Neuron (in vitro differentiated cells): ENCODE data around the gene FYCO1.

Experiments
- H2AFZ ChIP-seq: one replicate; pipeline ENCODE4 v1.6.1; 2013; ENCODE audit warnings: low read depth, mild to moderate bottlenecking, inconsistent platforms, low read length, moderate library complexity
- H3K27me3 ChIP-seq: one replicate; pipeline ENCODE4 v1.6.1; 2013; ENCODE audit warnings: low read length; ENCODE audit not compliant: insufficient read depth
- H3K36me3 ChIP-seq: one replicate; pipeline ENCODE4 v1.6.1; 2013; ENCODE audit warnings: low read length; ENCODE audit not compliant: insufficient read depth
- H3K4me1 ChIP-seq: one replicate; pipeline ENCODE4 v1.6.1; 2013; ENCODE audit warnings: low read length; ENCODE audit not compliant: insufficient read depth
- H3K4me3 ChIP-seq: 2 replicates; pipeline ENCODE4 v1.5.1; 2013; ENCODE audit warnings: mild to moderate bottlenecking, low read length, moderate library complexity
- H3K9me3 ChIP-seq: one replicate; pipeline ENCODE4 v1.6.1; 2013; ENCODE audit warnings: low read length

FYCO1 gene

DNA sequence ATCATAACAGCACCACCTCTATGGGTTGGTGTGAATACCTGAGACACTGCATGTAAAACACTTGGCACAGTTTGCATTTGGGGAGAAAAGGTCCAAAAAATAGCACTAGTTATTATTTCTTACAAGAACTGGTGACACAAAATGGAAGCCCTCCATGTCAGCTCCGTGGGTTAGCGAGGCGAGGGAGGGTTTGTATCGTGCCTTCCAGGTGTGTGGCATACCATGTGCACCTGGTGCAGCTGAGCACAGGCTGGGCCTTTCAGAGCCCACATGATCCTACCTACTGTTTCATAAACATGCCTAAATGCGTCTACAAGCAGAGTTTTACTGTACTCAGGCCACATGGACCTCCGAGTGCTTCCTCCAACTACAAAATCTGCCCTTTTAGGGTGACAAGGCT lies 46.7 kb downstream of the FYCO1 start:
- no peaks in the 10 kb centered on the region for H3K27me3 ChIP-seq
- H2AFZ ChIP-seq = no peak overlapping the region
- H3K36me3 ChIP-seq = peaks cover 73% of the 10 kb centered on the region
- H3K9me3 ChIP-seq = no peaks in the 10 kb centered on the region
- no peak overlapping the region for H3K4me3 ChIP-seq
- no peaks in the 10 kb centered on the region for H3K4me1 ChIP-seq

DNA sequence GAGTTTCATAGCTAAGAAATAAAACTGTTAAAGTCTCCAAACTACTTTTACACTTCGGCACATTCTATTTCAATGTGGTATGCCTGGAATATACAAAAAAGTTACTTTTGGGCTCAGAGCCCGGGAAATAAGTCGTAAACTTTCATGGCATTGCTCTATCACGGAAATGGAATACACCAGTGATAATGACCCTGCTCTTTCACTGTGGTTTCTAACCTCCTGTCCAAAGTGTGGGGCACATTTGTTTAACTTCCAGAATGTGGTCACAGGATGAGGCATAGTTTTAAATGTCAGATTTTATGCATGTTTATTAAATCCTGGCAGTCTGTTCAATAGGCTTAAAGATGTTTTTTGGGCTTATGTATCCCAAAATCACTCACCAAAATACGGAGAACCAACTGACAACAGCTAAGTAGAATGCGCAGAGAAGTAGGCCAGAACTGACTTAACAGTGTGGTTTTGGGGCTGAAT lies 47.3 kb downstream of the FYCO1 start:
- H3K9me3 ChIP-seq = no peaks in the 10 kb centered on the region
- no peaks in the 10 kb centered on the region for H3K4me1 ChIP-seq
- H3K4me3 ChIP-seq = no peak overlapping the region
- H2AFZ ChIP-seq = no peak overlapping the region
- H3K36me3 ChIP-seq = peaks cover 67% of the 10 kb centered on the region
- no peaks in the 10 kb centered on the region for H3K27me3 ChIP-seq

DNA sequence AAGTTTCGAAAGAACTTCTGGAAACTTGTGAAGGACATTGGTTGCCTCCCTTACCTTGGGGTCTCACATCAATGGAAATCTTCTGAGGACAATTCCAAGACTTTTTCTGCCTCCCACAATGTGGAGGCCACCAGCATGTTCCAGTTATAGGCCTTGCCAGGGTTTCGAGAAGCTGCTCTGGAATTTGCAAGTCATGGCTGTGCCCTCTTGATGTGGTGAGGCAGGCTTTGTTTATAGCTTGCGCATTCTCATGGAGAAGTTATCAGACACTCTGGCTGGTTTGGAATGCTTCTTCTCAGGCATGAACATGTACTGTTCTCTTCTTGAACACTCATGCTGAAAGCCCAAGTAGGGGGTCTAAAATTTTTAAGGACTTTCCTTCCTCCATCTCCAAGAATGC lies 48.3 kb downstream of the FYCO1 start:
- Histone ChIP-seq H3K4me1 (no peaks in the 10 kb centered on the region), H3K36me3 (peaks cover 58% of the 10 kb centered on the region), H3K4me3 (no peak overlapping the region), H3K27me3 (no peaks in the 10 kb centered on the region), H3K9me3 (no peaks in the 10 kb centered on the region), H2AFZ (no peak overlapping the region)

DNA sequence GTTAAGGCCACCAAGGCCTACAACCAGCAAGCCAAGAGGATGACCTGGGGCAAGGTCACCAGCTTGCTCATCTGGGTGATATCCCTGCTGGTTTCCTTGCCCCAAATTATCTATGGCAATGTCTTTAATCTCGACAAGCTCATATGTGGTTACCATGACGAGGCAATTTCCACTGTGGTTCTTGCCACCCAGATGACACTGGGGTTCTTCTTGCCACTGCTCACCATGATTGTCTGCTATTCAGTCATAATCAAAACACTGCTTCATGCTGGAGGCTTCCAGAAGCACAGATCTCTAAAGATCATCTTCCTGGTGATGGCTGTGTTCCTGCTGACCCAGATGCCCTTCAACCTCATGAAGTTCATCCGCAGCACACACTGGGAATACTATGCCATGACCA lies 48.7 kb downstream of the FYCO1 start:
- Histone ChIP-seq H3K27me3 (no peaks in the 10 kb centered on the region), H2AFZ (no peak overlapping the region), H3K9me3 (no peaks in the 10 kb centered on the region), H3K4me1 (no peaks in the 10 kb centered on the region), H3K4me3 (no peak overlapping the region), H3K36me3 (peaks cover 53% of the 10 kb centered on the region)

DNA sequence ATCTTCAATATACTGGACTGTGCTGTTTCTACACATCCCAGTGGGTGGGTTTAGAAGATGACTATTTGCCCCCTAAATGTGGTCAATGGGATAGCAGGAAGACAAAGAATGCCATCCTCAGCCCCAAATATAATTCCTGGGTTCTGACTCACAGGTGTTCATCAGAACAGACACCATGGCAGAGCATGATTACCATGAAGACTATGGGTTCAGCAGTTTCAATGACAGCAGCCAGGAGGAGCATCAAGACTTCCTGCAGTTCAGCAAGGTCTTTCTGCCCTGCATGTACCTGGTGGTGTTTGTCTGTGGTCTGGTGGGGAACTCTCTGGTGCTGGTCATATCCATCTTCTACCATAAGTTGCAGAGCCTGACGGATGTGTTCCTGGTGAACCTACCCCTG lies 49.3 kb downstream of the FYCO1 start:
- Histone ChIP-seq H3K4me3 (no peak overlapping the region), H3K36me3 (peaks cover 49% of the 10 kb centered on the region), H3K27me3 (no peaks in the 10 kb centered on the region), H3K9me3 (no peaks in the 10 kb centered on the region), H2AFZ (no peak overlapping the region), H3K4me1 (no peaks in the 10 kb centered on the region)

DNA sequence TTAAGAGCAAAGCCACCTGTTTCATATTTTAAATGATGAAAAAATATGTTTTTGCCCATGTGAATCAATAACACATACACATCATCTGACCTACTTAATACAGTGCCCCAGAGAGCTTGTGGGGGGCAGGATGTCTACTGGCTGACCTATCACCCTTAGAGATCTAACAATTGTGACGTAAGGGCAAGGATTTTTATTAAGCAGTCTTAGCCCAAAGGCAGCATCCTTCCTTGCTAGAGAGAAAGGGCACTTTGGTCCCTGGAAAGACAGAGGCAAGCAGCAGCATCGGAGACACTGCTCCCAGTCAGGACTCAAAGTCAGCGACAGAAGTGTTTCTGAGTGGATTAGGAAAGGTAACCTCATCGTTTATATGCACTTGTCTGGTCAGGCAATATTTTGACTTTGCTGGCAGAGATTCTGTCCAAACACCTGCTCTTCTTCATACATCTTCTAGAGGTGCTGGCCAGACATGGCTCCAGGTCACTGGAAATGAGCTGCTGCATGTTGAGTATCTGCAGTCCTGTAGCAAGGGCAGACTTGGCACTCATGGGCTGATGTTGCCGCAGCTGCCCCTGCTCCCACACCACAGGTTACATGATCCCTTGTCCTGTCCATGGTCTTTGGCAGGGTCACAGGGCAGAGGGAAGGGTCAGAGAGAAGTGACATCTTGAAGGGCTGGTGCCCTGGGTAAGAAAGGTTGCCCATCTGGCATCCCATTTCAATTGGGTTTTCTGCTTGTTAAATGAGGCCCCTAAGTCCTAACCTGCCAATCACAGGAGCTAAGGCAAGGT lies 50.6 kb downstream of the FYCO1 start:
- H3K27me3 ChIP-seq = no peaks in the 10 kb centered on the region
- no peak overlapping the region for H2AFZ ChIP-seq
- H3K4me3 ChIP-seq = no peak overlapping the region
- no peaks in the 10 kb centered on the region for H3K9me3 ChIP-seq
- no peaks in the 10 kb centered on the region for H3K4me1 ChIP-seq
- peaks cover 37% of the 10 kb centered on the region for H3K36me3 ChIP-seq

DNA sequence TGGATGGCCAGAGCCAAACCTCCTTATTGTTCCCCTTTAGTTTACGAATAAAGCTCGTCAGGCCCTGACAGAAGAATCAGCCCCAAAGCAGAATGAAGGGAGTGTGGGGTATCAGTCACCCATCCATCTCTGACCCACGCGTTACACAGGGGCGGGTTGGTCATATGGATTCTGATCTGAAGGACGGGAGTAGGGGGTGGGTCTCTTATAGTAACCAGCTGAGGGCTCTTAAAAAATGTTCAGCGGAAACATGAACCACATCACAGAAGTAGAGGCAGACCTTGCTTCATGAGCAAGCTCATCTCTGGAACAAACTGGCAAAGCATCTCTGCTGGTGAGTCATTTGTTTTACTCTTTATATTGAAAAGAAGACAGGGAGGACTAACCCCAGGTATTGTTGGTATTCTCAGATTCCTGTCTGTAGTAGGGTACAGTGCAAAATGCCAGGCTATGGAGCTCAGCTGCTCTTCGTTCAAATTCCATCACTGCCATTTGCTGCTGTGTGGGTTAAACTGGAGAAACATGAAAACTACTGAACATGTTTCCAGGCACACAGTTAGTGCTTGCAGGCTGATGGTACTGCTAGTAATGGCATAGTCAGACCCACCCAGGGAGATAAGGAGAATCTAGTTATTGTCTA lies 52.3 kb downstream of the FYCO1 start, which contains the start of gene CXCR6:
CXCR6 (plus strand) TSS at position 258 of the 640 bp plus-strand sequence. CDS start 3,018 bp downstream, outside the sequence.
- Histone ChIP-seq H3K4me1 (no peaks in the 10 kb centered on the region), H3K4me3 (no peak within 1 kb of the TSS), H3K9me3 (no peaks in the 10 kb centered on the region), H3K36me3 (peaks cover 21% of the 10 kb centered on the region), H3K27me3 (no peaks in the 10 kb centered on the region), H2AFZ (no peak within 1 kb of the TSS)

DNA sequence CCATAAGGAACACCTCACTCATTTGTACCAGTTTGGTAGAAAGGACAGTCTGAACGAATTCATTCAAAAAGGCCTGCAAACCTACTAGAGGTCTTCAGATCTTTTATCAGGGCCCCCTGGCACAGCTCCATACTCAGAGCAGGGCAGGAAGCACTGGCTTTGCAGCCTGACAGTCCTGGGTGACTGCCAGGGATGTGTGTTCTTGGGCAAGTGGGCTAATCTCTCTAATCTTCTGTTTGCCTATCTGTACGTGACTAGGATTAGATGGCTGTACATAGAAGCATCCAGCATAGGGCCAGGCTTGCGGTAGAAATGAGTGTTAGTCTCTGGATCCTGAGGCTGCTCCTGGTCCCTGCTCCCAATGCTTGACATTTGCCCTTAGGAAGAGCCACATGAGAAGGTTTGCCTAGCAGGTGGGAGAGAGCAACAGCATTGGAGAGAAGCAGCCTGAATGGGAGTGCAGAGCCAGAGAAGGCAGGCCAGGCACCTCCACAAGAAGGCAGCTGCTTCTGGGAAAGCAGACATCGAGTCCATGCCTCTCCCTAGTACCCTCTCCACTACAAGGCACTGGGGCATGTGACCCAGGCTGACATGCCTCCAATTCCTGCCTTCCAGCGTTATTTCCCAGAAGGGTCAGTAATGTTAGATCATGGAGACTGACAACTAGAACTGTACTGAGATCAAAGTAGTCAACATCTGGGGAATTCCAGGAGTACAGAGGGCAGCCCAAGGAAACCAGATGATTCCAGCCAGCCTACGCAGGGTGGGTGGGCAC lies 53.4 kb downstream of the FYCO1 start:
- peaks cover 11% of the 10 kb centered on the region for H3K36me3 ChIP-seq
- no peak overlapping the region for H2AFZ ChIP-seq
- H3K27me3 ChIP-seq = no peaks in the 10 kb centered on the region
- H3K9me3 ChIP-seq = no peaks in the 10 kb centered on the region
- H3K4me1 ChIP-seq = no peaks in the 10 kb centered on the region
- H3K4me3 ChIP-seq = no peak overlapping the region

DNA sequence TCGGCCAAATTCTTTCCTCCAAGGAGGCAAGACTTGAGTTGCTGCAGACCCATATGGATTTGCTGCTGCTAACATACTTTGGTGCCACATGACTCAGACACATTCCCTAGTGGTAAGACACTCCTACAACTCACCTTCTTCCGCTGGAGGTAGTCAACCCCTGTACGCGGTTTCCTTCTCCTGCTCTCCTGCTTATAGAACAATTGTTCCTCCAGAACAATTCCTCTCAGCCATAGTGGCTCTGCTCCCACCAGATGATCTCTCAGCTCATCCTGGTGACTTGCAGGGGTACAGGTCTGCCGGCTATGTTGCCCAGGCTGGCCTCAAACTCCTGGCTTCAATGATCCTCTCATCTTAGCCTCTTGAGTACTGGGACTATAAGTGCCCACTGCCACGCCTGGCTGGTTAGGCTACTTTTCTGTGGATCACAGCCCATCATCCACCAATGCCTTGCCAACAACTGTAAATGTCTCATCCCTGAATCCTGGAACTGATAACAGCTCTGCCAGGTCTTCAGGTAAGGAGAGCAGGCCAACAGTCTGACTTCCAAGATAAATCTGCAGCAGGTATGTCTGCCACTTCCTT lies 54.8 kb downstream of the FYCO1 start:
- Histone ChIP-seq H3K9me3 (no peaks in the 10 kb centered on the region), H3K4me3 (no peak overlapping the region)

DNA sequence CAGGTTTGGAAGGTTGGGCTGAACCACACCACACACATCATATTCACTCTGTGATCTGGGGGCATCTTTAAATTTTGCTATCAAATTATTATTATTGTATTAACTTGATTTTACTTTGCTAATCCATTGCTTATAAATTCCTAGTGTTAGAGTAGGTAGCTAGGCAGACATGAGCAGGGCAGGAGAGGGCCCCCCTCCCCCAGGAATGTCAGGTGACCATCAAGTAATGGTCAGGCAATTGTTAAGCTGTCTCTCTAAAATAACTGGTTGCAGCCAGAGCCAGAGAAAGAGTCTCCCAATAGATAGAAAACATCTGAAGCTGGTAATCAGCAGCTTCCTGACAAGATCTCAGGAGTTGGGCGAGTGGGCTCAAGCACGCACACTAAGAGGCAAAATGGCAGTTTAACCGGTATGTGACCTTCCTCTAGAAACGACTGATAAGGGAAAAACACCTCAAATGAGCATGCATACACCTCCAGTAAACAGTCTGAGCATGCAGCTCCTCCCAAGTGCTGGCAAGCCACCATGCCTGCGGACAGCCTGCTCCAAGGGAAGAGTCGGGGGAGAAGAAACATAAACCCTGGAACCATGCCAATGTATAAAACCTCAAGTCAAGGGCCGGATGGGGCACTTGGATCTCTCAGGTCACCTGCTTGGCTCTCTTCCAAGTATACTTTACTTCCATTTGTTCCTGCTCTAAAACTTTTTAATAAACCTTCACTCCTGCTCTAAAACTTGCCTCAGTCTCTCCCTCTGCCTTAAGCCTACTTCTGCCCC lies 55.4 kb downstream of the FYCO1 start:
- H3K4me1 ChIP-seq = no peaks in the 10 kb centered on the region
- no peak overlapping the region for H2AFZ ChIP-seq
- H3K36me3 ChIP-seq = peaks cover 14% of the 10 kb centered on the region
- H3K27me3 ChIP-seq = no peaks in the 10 kb centered on the region
- H3K9me3 ChIP-seq = no peaks in the 10 kb centered on the region
- H3K4me3 ChIP-seq = no peak overlapping the region

More for the DNA sequence above, 54.8 kb downstream of the FYCO1 start:
- Histone ChIP-seq H3K36me3 (peaks cover 9% of the 10 kb centered on the region), H3K4me1 (no peaks in the 10 kb centered on the region), H3K27me3 (no peaks in the 10 kb centered on the region), H2AFZ (no peak overlapping the region)

DNA sequence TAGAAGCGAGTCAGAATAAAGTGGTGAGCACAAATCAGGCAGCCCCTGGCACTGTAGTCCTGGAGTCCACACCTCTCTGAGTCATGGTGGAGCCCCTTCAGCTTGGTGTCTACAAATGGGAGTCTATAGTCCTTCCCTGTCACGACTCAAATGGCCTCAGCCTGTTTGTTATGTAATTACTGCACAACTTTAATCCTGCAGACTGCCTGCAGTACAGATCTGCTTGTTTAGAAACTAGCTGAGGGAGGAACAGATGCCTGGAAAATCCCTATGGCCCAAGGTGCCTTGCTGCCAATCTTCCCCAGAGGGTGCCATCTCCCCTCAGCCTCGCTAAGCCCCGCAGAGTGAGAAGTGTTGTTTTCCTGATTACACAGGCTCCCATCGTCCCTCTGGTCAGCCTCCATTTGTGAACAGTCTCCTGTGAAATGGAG lies 56.3 kb downstream of the FYCO1 start:
- Histone ChIP-seq H3K27me3 (no peaks in the 10 kb centered on the region), H3K36me3 (peaks cover 21% of the 10 kb centered on the region), H2AFZ (no peak overlapping the region), H3K4me3 (no peak overlapping the region), H3K4me1 (no peaks in the 10 kb centered on the region), H3K9me3 (peaks cover 5% of the 10 kb centered on the region)

DNA sequence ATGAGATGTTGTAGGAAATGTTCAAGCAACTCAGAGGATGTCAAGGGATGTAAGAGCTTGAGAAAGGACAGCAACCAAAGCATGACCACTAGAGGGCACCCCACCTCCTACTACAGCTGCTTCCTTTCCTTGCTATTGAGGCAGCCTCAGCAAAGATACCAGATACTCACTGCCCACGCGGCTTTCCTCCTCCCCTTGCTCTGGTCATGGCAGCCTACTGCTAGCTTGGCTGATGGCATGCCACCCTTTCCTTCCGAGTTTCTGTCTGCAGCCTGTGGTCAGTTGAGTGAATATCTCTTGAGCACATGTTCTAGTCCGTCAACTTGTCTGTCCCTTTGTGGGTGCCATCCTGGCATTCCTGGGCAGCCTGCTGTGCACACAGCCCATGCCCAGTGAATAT lies 56.8 kb downstream of the FYCO1 start:
- Histone ChIP-seq H3K4me3 (no peak overlapping the region), H3K9me3 (peaks cover 5% of the 10 kb centered on the region), H3K27me3 (no peaks in the 10 kb centered on the region), H3K36me3 (peaks cover 22% of the 10 kb centered on the region), H3K4me1 (no peaks in the 10 kb centered on the region), H2AFZ (no peak overlapping the region)
